Panc1 (cell line): ENCODE measurements around the gene BICRA. TPM values are rescaled to one million over a fixed set of nuclear protein-coding genes. Genes with fewer than 3 reads are reported as not detected.

Experiments
- ATAC-seq: fragments of 200-7000 bp; cut with Tn5 transposase; 2 replicates; pipeline ENCODE4 v1.9.1; 2020; ENCODE audit warnings: mild to moderate bottlenecking, moderate library complexity
- BruUV-seq: library from RNA; stranded (reverse); fragments of 400-500 nt; replicated peaks from 2 replicates; lab custom pipeline; 2021; lab: Mats Ljungman, UMichigan
- CTCF ChIA-PET: fragments of 300-600 bp; sonication (Branson Sonifier 250); formaldehyde crosslinking; loops from one replicate; lab custom pipeline; 2022; ENCODE audit warnings: antibody characterized with exemption; lab: Charles Lee
- POLR2A ChIA-PET: fragments of 300-600 bp; sonication (Branson Sonifier 250); formaldehyde crosslinking; loops from one replicate; lab custom pipeline; 2022; ENCODE audit warnings: antibody characterized with exemption; lab: Charles Lee
- DNase-seq: peaks from one replicate; pipeline ENCODE4 v3.0.0-alpha.2; 2010; ENCODE audit warnings: low read depth, low spot score
- H3K27ac ChIP-seq: 2 replicates; pipeline ENCODE4 v1.5.1; 2011; ENCODE audit warnings: mild to moderate bottlenecking, low read length, inconsistent platforms
- H3K27me3 ChIP-seq: fragments of 200-500 bp; sonication (Bioruptor generic); 2 replicates; pipeline ENCODE4 v1.6.0; 2014; ENCODE audit warnings: low read length, inconsistent platforms; ENCODE audit not compliant: control insufficient read depth, insufficient read depth
- H3K36me3 ChIP-seq: fragments of 200-500 bp; sonication (Bioruptor generic); 2 replicates; pipeline ENCODE4 v1.5.1; 2014; ENCODE audit warnings: inconsistent platforms, mild to moderate bottlenecking, low read length, moderate library complexity; ENCODE audit not compliant: control insufficient read depth, insufficient read depth
- H3K4me1 ChIP-seq: 2 replicates; pipeline ENCODE4 v1.5.1; 2011; ENCODE audit warnings: inconsistent platforms, mild to moderate bottlenecking, low read length, moderate library complexity; ENCODE audit not compliant: control insufficient read depth, insufficient read depth
- H3K4me3 ChIP-seq, 2 experiments: 2 replicates each; pipeline ENCODE4 v1.5.1; 2011 to 2012; ENCODE audit warnings: low read depth in 2 of 2, low read length in 2 of 2, mild to moderate bottlenecking in 2 of 2, inconsistent platforms in 1 of 2, moderate library complexity in 1 of 2
- H3K9me3 ChIP-seq: fragments of 200-500 bp; sonication (Bioruptor generic); 2 replicates; pipeline ENCODE4 v1.5.1; 2014; ENCODE audit warnings: low read depth, mild to moderate bottlenecking, inconsistent platforms, low read length, moderate library complexity; ENCODE audit not compliant: control insufficient read depth, insufficient read depth
- CTCF ChIP-seq: fragments of 450-650 bp; IDR thresholded peaks from 2 replicates; pipeline ENCODE4 v1.5.1; 2017; ENCODE audit warnings: mild to moderate bottlenecking
- POLR2AphosphoS5 ChIP-seq: IDR thresholded peaks from 2 replicates; pipeline ENCODE4 v1.6.1; 2012; ENCODE audit warnings: mild to moderate bottlenecking, low read depth, low read length, moderate library complexity
- REST ChIP-seq, 2 experiments: IDR thresholded peaks; 2 replicates each; pipeline ENCODE4 v1.6.1; 2011 to 2012; ENCODE audit warnings: low read depth in 2 of 2, control low read depth in 1 of 2, low read length in 1 of 2, mild to moderate bottlenecking in 1 of 2, moderate library complexity in 1 of 2; ENCODE audit not compliant: insufficient read depth in 1 of 2
- SIN3A ChIP-seq: IDR thresholded peaks from 2 replicates; pipeline ENCODE4 v1.6.1; 2012; ENCODE audit warnings: low read depth, mild to moderate bottlenecking, low read length, moderate library complexity, borderline replicate concordance; ENCODE audit not compliant: insufficient read depth
- TCF7L2 ChIP-seq: IDR thresholded peaks from 2 replicates; pipeline ENCODE4 v1.6.1; 2011; ENCODE audit warnings: mild to moderate bottlenecking, low read depth, low read length, inconsistent platforms
- in situ Hi-C: cut with HindIII; loops from 2 replicates; pipeline ENCODE4 v1.10.0; 2016; ENCODE audit warnings: low sequenced_read_pairs, low pct_unique_long_range_greater_than_20kb
- intact Hi-C: fragments of 100-400 bp; cut with micrococcal nuclease; formaldehyde crosslinking; loops from one replicate; pipeline ENCODE4 v1.10.0; 2022; ENCODE audit not compliant: unreplicated experiment
- total RNA-seq: library from RNA; stranded (reverse); gene quantifications from one replicate; pipeline ENCODE4 v1.2.1, GENCODE V29; 2021; ENCODE audit not compliant: unreplicated experiment

The BICRA gene
- total RNA-seq, 1 experiment from 2014 or later, result 13.7 TPM

- DNase-seq, result no peak
- no TSS peak for BruUV-seq
- ATAC-seq, result no peak
- H3K4me3 ChIP-seq, result no peak overlapping the region
- ChIA-PET CTCF (interaction anchor here (0.6 kb wide), 1 partner anchor 246 kb away, joined by 4 read pairs; no protein-coding TSS in a partner anchor), POLR2A (no interaction called here)
- H3K4me1 ChIP-seq, result no peaks in the 10 kb centered on the region
- no peak overlapping the region for H3K27ac ChIP-seq
- intact Hi-C loops, result no loop called here
- no peak for TF ChIP-seq POLR2AphosphoS5
- no peak for TF ChIP-seq TCF7L2
- no peak for TF ChIP-seq CTCF
- TF ChIP-seq REST (IDR thresholded peaks at IDR 0.05; ENCODE audit: insufficient read depth in 1 of 2, low read depth in 2 of 2, low read length in 1 of 2), result no peak
- no peak for TF ChIP-seq SIN3A
- in situ Hi-C loops, result no loop called here
- no peaks in the 10 kb centered on the region for H3K36me3 ChIP-seq
- H3K9me3 ChIP-seq, result no peaks in the 10 kb centered on the region
- H3K27me3 ChIP-seq, result no peaks in the 10 kb centered on the region
These were observed 85.7 kb downstream of the BICRA start for GRCh38 chr19:47694466-47695273.

- no peaks in the 10 kb centered on the region for H3K36me3 ChIP-seq
These were observed 86.8 kb downstream of the BICRA start for GRCh38 chr19:47695533-47696262.

More at GRCh38 chr19:47695533-47696262, 86.8 kb downstream of the BICRA start:
- TF ChIP-seq REST (IDR thresholded peaks at IDR 0.05; ENCODE audit: insufficient read depth in 1 of 2, low read depth in 2 of 2, low read length in 1 of 2) (no peak), SIN3A (no peak), POLR2AphosphoS5 (no peak), TCF7L2 (no peak), CTCF (no peak)
- H3K27me3 ChIP-seq, result no peaks in the 10 kb centered on the region
- ATAC-seq (no peak), DNase-seq (no peak)
- in situ Hi-C loops (no loop called here), intact Hi-C loops (no loop called here)
- no peaks in the 10 kb centered on the region for H3K9me3 ChIP-seq
- POLR2A ChIA-PET, result interaction anchor here (0.6 kb wide), 1 partner anchor 104 kb away, joined by 3 read pairs; no protein-coding TSS in a partner anchor
- no peak overlapping the region for H3K4me3 ChIP-seq
- CTCF ChIA-PET, result interaction anchor here (0.6 kb wide), 2 partner anchors 137 to 173 kb away, joined by 3 read pairs; no protein-coding TSS in a partner anchor
- no TSS peak for BruUV-seq
- H3K27ac ChIP-seq, result no peak overlapping the region
- no peaks in the 10 kb centered on the region for H3K4me1 ChIP-seq
